ENCODE data around the gene CST4.
"Not testable (repeated sequence)": the region's sequence is repeated elsewhere in the genome, so short reads cannot be mapped to it uniquely, and the experiment has no call there.

CST4 gene

GRCh38 chr20:23688684-23689398, at the start of gene CST4:
Gene CST4 (minus strand): TSS chr20:23689038. CDS start chr20:23688969, 69 bp downstream.
- not testable (repeated sequence) for DNase-seq (ENCODE audit: low spot score)

GRCh38 chr20:23735391-23735790, 46.6 kb upstream of the CST4 start:
- not testable (repeated sequence) for DNase-seq (ENCODE audit: low spot score)

- DNase-seq (ENCODE audit: low spot score), result not testable (repeated sequence)
These were observed 46.1 kb upstream of the CST4 start for GRCh38 chr20:23734949-23735348.

GRCh38 chr20:23734440-23734839, 45.6 kb upstream of the CST4 start:
- not testable (repeated sequence) for DNase-seq (ENCODE audit: low spot score)

- no peak for DNase-seq (ENCODE audit: low spot score)
These were observed 38.2 kb upstream of the CST4 start for GRCh38 chr20:23727016-23727415.

- DNase-seq (ENCODE audit: low spot score), result no peak
These were observed 36.3 kb upstream of the CST4 start for GRCh38 chr20:23725102-23725501.

- peak; percentile 58 for DNase-seq (ENCODE audit: low spot score)
These were observed 34.9 kb upstream of the CST4 start for GRCh38 chr20:23723659-23724307.

GRCh38 chr20:23722851-23723250, 34.0 kb upstream of the CST4 start:
- DNase-seq (ENCODE audit: low spot score), result not testable (repeated sequence)

GRCh38 chr20:23721962-23722361, 33.1 kb upstream of the CST4 start:
- DNase-seq (ENCODE audit: low spot score), result no peak

- DNase-seq (ENCODE audit: low spot score), result not testable (repeated sequence)
These were observed 30.5 kb upstream of the CST4 start for GRCh38 chr20:23719351-23719750.

- not testable (repeated sequence) for DNase-seq (ENCODE audit: low spot score)
These were observed 22.9 kb upstream of the CST4 start for GRCh38 chr20:23711778-23712177.

GRCh38 chr20:23710771-23711170, 21.9 kb upstream of the CST4 start:
- DNase-seq (ENCODE audit: low spot score), result no peak

- DNase-seq (ENCODE audit: low spot score), result no peak
These were observed 17.1 kb upstream of the CST4 start for GRCh38 chr20:23705895-23706294.

GRCh38 chr20:23702021-23702420, 13.2 kb upstream of the CST4 start:
- DNase-seq (ENCODE audit: low spot score), result no peak

- peak; percentile 15 for DNase-seq (ENCODE audit: low spot score)
These were observed 12.1 kb upstream of the CST4 start for GRCh38 chr20:23700931-23701330.

- no peak for DNase-seq (ENCODE audit: low spot score)
These were observed 9.1 kb upstream of the CST4 start for GRCh38 chr20:23697947-23698346.

- DNase-seq (ENCODE audit: low spot score), result not testable (repeated sequence)
These were observed 6.2 kb upstream of the CST4 start for GRCh38 chr20:23695068-23695395.

- not testable (repeated sequence) for DNase-seq (ENCODE audit: low spot score)
These were observed 5.6 kb upstream of the CST4 start for GRCh38 chr20:23694178-23695067.

- DNase-seq (ENCODE audit: low spot score), result not testable (repeated sequence)
These were observed 4.1 kb upstream of the CST4 start for GRCh38 chr20:23692725-23693619.

GRCh38 chr20:23691675-23692074, 2.8 kb upstream of the CST4 start:
- no peak for DNase-seq (ENCODE audit: low spot score)

- no peak for DNase-seq (ENCODE audit: low spot score)
These were observed 1.7 kb upstream of the CST4 start for GRCh38 chr20:23690581-23690980.

- DNase-seq (ENCODE audit: low spot score), result no peak
These were observed 507 bp upstream of the CST4 start for GRCh38 chr20:23689399-23689690.

All from ecto neural progenitor cell (in vitro differentiated cells).